HepG2 (cell line): ENCODE measurements around the gene MBD2. TPM values are rescaled to one million over a fixed set of nuclear protein-coding genes. Genes with fewer than 3 reads are reported as not detected.

ENCODE experiments used
- FIP1L1 ChIP-seq: fragments of 200-400 bp; formaldehyde crosslinking; IDR thresholded peaks from 2 replicates; pipeline ENCODE4 v1.6.1; 2018; ENCODE audit warnings: low read depth, mild to moderate bottlenecking, low read length, moderate library complexity, borderline replicate concordance; ENCODE audit not compliant: insufficient read depth
- GTF2F1 ChIP-seq: fragments of 150-350 bp; IDR thresholded peaks from 2 replicates; pipeline ENCODE4 v1.6.1; 2014; ENCODE audit warnings: low read length
- MAF1 ChIP-seq: sonication (generic); formaldehyde crosslinking; IDR thresholded peaks from 2 replicates; pipeline ENCODE4 v1.5.0; 2020; ENCODE audit warnings: missing genetic modification reagents, borderline replicate concordance
- MAFG ChIP-seq: sonication (generic); formaldehyde crosslinking; IDR thresholded peaks from 2 replicates; pipeline ENCODE4 v1.5.1; 2020; ENCODE audit warnings: mild to moderate bottlenecking, missing genetic modification reagents
- PCBP1 ChIP-seq: fragments of 200-400 bp; formaldehyde crosslinking; IDR thresholded peaks from 2 replicates; pipeline ENCODE4 v1.6.1; 2017; ENCODE audit warnings: mild to moderate bottlenecking, low read depth, low read length, borderline replicate concordance
- SIN3A ChIP-seq: IDR thresholded peaks from 2 replicates; pipeline ENCODE4 v1.6.1; 2011; ENCODE audit warnings: low read depth, mild to moderate bottlenecking, control low read depth, low read length, borderline replicate concordance
- SIX4 ChIP-seq: sonication (generic); formaldehyde crosslinking; IDR thresholded peaks from 2 replicates; pipeline ENCODE4 v1.4.0; 2020; ENCODE audit warnings: missing genetic modification reagents
- SRSF9 ChIP-seq: fragments of 200-400 bp; formaldehyde crosslinking; IDR thresholded peaks from 2 replicates; pipeline ENCODE4 v1.6.1; 2018; ENCODE audit warnings: borderline replicate concordance, mild to moderate bottlenecking, low read depth, low read length; ENCODE audit not compliant: insufficient read depth, poor library complexity, severe bottlenecking
- ZFP90 ChIP-seq: sonication (generic); formaldehyde crosslinking; IDR thresholded peaks from 2 replicates; pipeline ENCODE4 v1.8.0; 2022; ENCODE audit warnings: missing genetic modification reagents, mild to moderate bottlenecking, inconsistent platforms, borderline replicate concordance
- ZNF670 ChIP-seq: sonication (generic); formaldehyde crosslinking; IDR thresholded peaks from 2 replicates; pipeline ENCODE4 v1.8.0; 2022; ENCODE audit warnings: mild to moderate bottlenecking, missing genetic modification reagents, borderline replicate concordance
- polyA plus RNA-seq, 8 experiments: library from polyadenylated mRNA; depleted of rRNA in 3 of 8; stranded (reverse) in 7 of 8; unstranded in 1 of 8; fragments of >200 nt; fragmentation: Illumina TruSeq in 4 of 8; extraction: Trizol in 4 of 8; gene quantifications; 2 replicates each; pipeline versions ENCODE4 v1.2.1 to v1.2.3, GENCODE V29; 2011 to 2016; ENCODE audit warnings: low read depth in 4 of 8, missing spikeins in 1 of 8, mixed read lengths in 1 of 8; ENCODE audit not compliant: insufficient read depth in 1 of 8
- total RNA-seq, 5 experiments: library from RNA; depleted of rRNA; stranded (reverse); fragments of >200 nt; fragmentation: Illumina TruSeq; extraction: Trizol; gene quantifications; 2 replicates each; pipeline ENCODE4 v1.2.3, GENCODE V29; 2016; ENCODE audit warnings: low read depth in 1 of 5
- TF ChIP-seq, protein P1 (sequence below), 2 experiments: sonication (generic) in 1 of 2; formaldehyde crosslinking in 1 of 2; IDR thresholded peaks; 2 replicates each; pipeline versions ENCODE4 v1.4.0 to v1.6.1; 2016 to 2020; ENCODE audit warnings: borderline replicate concordance in 1 of 2, low read depth in 1 of 2, mild to moderate bottlenecking in 1 of 2, missing genetic modification reagents in 1 of 2
- TF ChIP-seq, protein P2 (sequence below): IDR thresholded peaks from 2 replicates; pipeline ENCODE4 v1.6.1; 2018; ENCODE audit warnings: missing genetic modification reagents
- TF ChIP-seq, protein P3 (sequence below): sonication (generic); formaldehyde crosslinking; IDR thresholded peaks from 2 replicates; pipeline ENCODE4 v1.5.0; 2020; ENCODE audit warnings: missing genetic modification reagents, mild to moderate bottlenecking, borderline replicate concordance
- TF ChIP-seq, protein P4 (sequence below): sonication (generic); formaldehyde crosslinking; IDR thresholded peaks from 2 replicates; pipeline ENCODE4 v1.8.0; 2022; ENCODE audit warnings: mild to moderate bottlenecking, missing genetic modification reagents
- TF ChIP-seq, protein P5 (sequence below): sonication (generic); formaldehyde crosslinking; IDR thresholded peaks from 2 replicates; pipeline ENCODE4 v1.9.0; 2022; ENCODE audit warnings: missing genetic modification reagents, mild to moderate bottlenecking, borderline replicate concordance
- TF ChIP-seq, protein P6 (sequence below): sonication (generic); formaldehyde crosslinking; conservative IDR thresholded peaks from 2 replicates; pipeline ENCODE4 v1.8.1; 2023; ENCODE audit warnings: missing genetic modification reagents

Gene MBD2
- total and polyA plus RNA-seq, 2 of the 13 experiments (the other 11 are each of a cell fraction or from before 2014, with no cell fraction given) = 19.1 to 38.5 TPM

DNA sequence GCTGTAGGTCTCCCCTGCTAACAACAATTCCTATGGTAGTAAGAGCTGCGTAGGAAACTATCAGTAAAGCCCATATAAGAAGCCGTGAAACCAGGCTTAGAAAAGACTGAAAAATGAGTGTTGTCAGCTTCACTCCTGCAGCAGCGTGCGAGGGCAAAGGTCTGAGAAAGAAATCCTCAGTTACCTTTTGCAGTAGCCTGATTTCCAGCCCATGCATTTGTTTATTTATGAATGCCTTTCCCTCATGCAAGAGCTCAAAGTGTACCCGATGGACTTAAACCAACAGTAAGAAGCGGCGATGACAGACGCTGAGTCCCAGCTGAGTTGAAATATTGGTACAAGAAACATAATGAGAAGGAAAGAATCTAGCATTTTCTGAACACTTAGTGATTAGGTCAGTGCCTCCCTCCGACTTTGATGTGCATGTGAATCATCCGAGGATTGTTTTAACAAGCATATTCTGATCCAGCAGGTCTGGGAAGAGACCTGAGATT is 29.8 kb upstream of the MBD2 start (continued):
- TF ChIP-seq, protein P1, sequence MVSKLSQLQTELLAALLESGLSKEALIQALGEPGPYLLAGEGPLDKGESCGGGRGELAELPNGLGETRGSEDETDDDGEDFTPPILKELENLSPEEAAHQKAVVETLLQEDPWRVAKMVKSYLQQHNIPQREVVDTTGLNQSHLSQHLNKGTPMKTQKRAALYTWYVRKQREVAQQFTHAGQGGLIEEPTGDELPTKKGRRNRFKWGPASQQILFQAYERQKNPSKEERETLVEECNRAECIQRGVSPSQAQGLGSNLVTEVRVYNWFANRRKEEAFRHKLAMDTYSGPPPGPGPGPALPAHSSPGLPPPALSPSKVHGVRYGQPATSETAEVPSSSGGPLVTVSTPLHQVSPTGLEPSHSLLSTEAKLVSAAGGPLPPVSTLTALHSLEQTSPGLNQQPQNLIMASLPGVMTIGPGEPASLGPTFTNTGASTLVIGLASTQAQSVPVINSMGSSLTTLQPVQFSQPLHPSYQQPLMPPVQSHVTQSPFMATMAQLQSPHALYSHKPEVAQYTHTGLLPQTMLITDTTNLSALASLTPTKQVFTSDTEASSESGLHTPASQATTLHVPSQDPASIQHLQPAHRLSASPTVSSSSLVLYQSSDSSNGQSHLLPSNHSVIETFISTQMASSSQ (IDR thresholded peaks at IDR 0.05; ENCODE audit: low read depth) = no peak
- TF ChIP-seq, protein P1 (CRISPR knock-in tag; IDR thresholded peaks at IDR 0.05; ENCODE audit: borderline replicate concordance) = peak; percentile 51; the same call in 1 of the 2 replicates
- TF ChIP-seq FIP1L1 (no peak), MAFG (CRISPR knock-in tag) (no peak), SRSF9 (no peak), PCBP1 (no peak), MAF1 (CRISPR knock-in tag) (no peak), GTF2F1 (no peak), ZNF670 (no peak), SIX4 (CRISPR knock-in tag) (0 out of 2 replicates have a peak, but pooled peaks have one; percentile 16), ZFP90 (CRISPR knock-in tag) (no peak), SIN3A (peak; percentile 60; the same call in 1 of the 2 replicates)
- TF ChIP-seq, protein P2, sequence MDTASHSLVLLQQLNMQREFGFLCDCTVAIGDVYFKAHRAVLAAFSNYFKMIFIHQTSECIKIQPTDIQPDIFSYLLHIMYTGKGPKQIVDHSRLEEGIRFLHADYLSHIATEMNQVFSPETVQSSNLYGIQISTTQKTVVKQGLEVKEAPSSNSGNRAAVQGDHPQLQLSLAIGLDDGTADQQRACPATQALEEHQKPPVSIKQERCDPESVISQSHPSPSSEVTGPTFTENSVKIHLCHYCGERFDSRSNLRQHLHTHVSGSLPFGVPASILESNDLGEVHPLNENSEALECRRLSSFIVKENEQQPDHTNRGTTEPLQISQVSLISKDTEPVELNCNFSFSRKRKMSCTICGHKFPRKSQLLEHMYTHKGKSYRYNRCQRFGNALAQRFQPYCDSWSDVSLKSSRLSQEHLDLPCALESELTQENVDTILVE (CRISPR knock-in tag) = no peak
- TF ChIP-seq, protein P3, sequence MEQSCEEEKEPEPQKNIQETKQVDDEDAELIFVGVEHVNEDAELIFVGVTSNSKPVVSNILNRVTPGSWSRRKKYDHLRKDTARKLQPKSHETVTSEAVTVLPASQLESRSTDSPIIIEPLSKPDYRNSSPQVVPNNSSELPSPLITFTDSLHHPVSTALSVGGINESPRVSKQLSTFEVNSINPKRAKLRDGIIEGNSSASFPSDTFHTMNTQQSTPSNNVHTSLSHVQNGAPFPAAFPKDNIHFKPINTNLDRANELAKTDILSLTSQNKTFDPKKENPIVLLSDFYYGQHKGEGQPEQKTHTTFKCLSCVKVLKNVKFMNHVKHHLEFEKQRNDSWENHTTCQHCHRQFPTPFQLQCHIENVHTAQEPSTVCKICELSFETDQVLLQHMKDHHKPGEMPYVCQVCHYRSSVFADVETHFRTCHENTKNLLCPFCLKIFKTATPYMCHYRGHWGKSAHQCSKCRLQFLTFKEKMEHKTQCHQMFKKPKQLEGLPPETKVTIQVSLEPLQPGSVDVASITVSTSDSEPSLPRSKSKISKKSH = no peak
- TF ChIP-seq, protein P4, sequence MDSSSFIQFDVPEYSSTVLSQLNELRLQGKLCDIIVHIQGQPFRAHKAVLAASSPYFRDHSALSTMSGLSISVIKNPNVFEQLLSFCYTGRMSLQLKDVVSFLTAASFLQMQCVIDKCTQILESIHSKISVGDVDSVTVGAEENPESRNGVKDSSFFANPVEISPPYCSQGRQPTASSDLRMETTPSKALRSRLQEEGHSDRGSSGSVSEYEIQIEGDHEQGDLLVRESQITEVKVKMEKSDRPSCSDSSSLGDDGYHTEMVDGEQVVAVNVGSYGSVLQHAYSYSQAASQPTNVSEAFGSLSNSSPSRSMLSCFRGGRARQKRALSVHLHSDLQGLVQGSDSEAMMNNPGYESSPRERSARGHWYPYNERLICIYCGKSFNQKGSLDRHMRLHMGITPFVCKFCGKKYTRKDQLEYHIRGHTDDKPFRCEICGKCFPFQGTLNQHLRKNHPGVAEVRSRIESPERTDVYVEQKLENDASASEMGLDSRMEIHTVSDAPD (CRISPR knock-in tag) = no peak
- TF ChIP-seq, protein P5, sequence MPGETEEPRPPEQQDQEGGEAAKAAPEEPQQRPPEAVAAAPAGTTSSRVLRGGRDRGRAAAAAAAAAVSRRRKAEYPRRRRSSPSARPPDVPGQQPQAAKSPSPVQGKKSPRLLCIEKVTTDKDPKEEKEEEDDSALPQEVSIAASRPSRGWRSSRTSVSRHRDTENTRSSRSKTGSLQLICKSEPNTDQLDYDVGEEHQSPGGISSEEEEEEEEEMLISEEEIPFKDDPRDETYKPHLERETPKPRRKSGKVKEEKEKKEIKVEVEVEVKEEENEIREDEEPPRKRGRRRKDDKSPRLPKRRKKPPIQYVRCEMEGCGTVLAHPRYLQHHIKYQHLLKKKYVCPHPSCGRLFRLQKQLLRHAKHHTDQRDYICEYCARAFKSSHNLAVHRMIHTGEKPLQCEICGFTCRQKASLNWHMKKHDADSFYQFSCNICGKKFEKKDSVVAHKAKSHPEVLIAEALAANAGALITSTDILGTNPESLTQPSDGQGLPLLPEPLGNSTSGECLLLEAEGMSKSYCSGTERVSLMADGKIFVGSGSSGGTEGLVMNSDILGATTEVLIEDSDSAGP = no peak
- TF ChIP-seq, protein P6, sequence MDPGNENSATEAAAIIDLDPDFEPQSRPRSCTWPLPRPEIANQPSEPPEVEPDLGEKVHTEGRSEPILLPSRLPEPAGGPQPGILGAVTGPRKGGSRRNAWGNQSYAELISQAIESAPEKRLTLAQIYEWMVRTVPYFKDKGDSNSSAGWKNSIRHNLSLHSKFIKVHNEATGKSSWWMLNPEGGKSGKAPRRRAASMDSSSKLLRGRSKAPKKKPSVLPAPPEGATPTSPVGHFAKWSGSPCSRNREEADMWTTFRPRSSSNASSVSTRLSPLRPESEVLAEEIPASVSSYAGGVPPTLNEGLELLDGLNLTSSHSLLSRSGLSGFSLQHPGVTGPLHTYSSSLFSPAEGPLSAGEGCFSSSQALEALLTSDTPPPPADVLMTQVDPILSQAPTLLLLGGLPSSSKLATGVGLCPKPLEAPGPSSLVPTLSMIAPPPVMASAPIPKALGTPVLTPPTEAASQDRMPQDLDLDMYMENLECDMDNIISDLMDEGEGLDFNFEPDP (CRISPR knock-in tag) = no peak
